Measurements from ENCODE around the gene KLRF1.

- no peak for TF ChIP-seq FOXK2 (IDR thresholded peaks at IDR 0.05)
- TF ChIP-seq BHLHE40 (IDR thresholded peaks at IDR 0.05; ENCODE audit: borderline replicate concordance): no peak
Observed at GRCh38 chr12:9795945-9796344, 31.3 kb upstream of the KLRF1 start.

Measured in HEK293T (cell line).